Islet of Langerhans (tissue), 1 donor: ENCODE data around the gene PRDM15.

ENCODE experiments used
- FAIRE-seq: peaks from one replicate; lab custom pipeline; 2011; peaks lifted over from hg19 to GRCh38; lab: Jason Lieb, UNC

The PRDM15 gene

GRCh38 chr21:41762753-41763152, 116.4 kb downstream of the PRDM15 start:
- no peak for FAIRE-seq

GRCh38 chr21:41761934-41762635, 117.1 kb downstream of the PRDM15 start:
- FAIRE-seq: no peak

- FAIRE-seq: no peak
Measured at GRCh38 chr21:41761211-41761933, 117.8 kb downstream of the PRDM15 start.

GRCh38 chr21:41760411-41760810, 118.7 kb downstream of the PRDM15 start:
- FAIRE-seq: no peak

- no peak for FAIRE-seq
Measured at GRCh38 chr21:41759926-41760325, 119.2 kb downstream of the PRDM15 start.

GRCh38 chr21:41759214-41759840, 119.8 kb downstream of the PRDM15 start:
- FAIRE-seq: no peak

GRCh38 chr21:41758550-41758949, 120.6 kb downstream of the PRDM15 start:
- no peak for FAIRE-seq

GRCh38 chr21:41755934-41756773, 123.0 kb downstream of the PRDM15 start:
- FAIRE-seq: no peak

- FAIRE-seq: no peak
Measured at GRCh38 chr21:41755258-41755933, 123.7 kb downstream of the PRDM15 start.

GRCh38 chr21:41754479-41754891, 124.7 kb downstream of the PRDM15 start:
- no peak for FAIRE-seq

GRCh38 chr21:41753006-41753898, 125.9 kb downstream of the PRDM15 start:
- FAIRE-seq: no peak

- no peak for FAIRE-seq
Measured at GRCh38 chr21:41752231-41752681, 126.9 kb downstream of the PRDM15 start.

- FAIRE-seq: no peak
Measured at GRCh38 chr21:41751611-41752011, 127.5 kb downstream of the PRDM15 start.

- no peak for FAIRE-seq
Measured at GRCh38 chr21:41750532-41751151, 128.5 kb downstream of the PRDM15 start.

- no peak for FAIRE-seq
Measured at GRCh38 chr21:41750051-41750450, 129.1 kb downstream of the PRDM15 start.

- no peak for FAIRE-seq
Measured at GRCh38 chr21:41749286-41749685, 129.9 kb downstream of the PRDM15 start.
